ENCODE measurements around the gene LRRC53. TPM values are rescaled to one million over a fixed set of nuclear protein-coding genes. Genes with fewer than 3 reads are reported as not detected.
A peak's percentile ranks its signal among the peaks of the same experiment; 100 is the strongest.

LRRC53 gene
- not detected in 2 replicates for total RNA-seq (2014; rRNA removed; shearing (Covaris generic))
- not detected in 2 replicates for polyA plus RNA-seq (2015; cell fraction: cytosol; rRNA removed)
- not detected in 2 replicates for polyA plus RNA-seq (2015; cell fraction: nucleus; rRNA removed)

- in situ Hi-C loops (cut with HindIII; ENCODE audit: low pct_unique_long_range_greater_than_20kb, low sequenced_read_pairs): no loop called here
Observed at GRCh38 chr1:74512170-74512915, at the start of gene LRRC53. Gene LRRC53, minus strand, starts transcription at chr1:74512611. Its CDS starts 29,262 bp downstream, at chr1:74483349.

GRCh38 chr1:74549932-74550331 is 37.5 kb upstream of the LRRC53 start:
- in situ Hi-C loops (cut with HindIII; ENCODE audit: low pct_unique_long_range_greater_than_20kb, low sequenced_read_pairs): no loop called here
- DNase-seq (ENCODE audit: low read depth, low spot score): no peak

More at GRCh38 chr1:74512170-74512915, at the start of gene LRRC53:
- peak; percentile 31 for DNase-seq (ENCODE audit: low read depth, low spot score)

GRCh38 chr1:74548961-74549750 is 36.7 kb upstream of the LRRC53 start:
- DNase-seq (ENCODE audit: low read depth, low spot score): no peak
- in situ Hi-C loops (cut with HindIII; ENCODE audit: low pct_unique_long_range_greater_than_20kb, low sequenced_read_pairs): no loop called here

GRCh38 chr1:74545821-74546220 is 33.4 kb upstream of the LRRC53 start:
- DNase-seq (ENCODE audit: low read depth, low spot score): no peak
- in situ Hi-C loops (cut with HindIII; ENCODE audit: low pct_unique_long_range_greater_than_20kb, low sequenced_read_pairs): no loop called here

- no peak for DNase-seq (ENCODE audit: low read depth, low spot score)
Observed at GRCh38 chr1:74534241-74534640, 21.8 kb upstream of the LRRC53 start.

GRCh38 chr1:74531796-74532195 is 19.4 kb upstream of the LRRC53 start:
- in situ Hi-C loops (cut with HindIII; ENCODE audit: low pct_unique_long_range_greater_than_20kb, low sequenced_read_pairs): no loop called here
- DNase-seq (ENCODE audit: low read depth, low spot score): no peak

More at GRCh38 chr1:74534241-74534640, 21.8 kb upstream of the LRRC53 start:
- in situ Hi-C loops (cut with HindIII; ENCODE audit: low pct_unique_long_range_greater_than_20kb, low sequenced_read_pairs): no loop called here

- no peak for DNase-seq (ENCODE audit: low read depth, low spot score)
- in situ Hi-C loops (cut with HindIII; ENCODE audit: low pct_unique_long_range_greater_than_20kb, low sequenced_read_pairs): no loop called here
Observed at GRCh38 chr1:74530892-74531291, 18.5 kb upstream of the LRRC53 start.

GRCh38 chr1:74528123-74528522 is 15.7 kb upstream of the LRRC53 start:
- in situ Hi-C loops (cut with HindIII; ENCODE audit: low pct_unique_long_range_greater_than_20kb, low sequenced_read_pairs): no loop called here
- no peak for DNase-seq (ENCODE audit: low read depth, low spot score)

GRCh38 chr1:74526708-74527107 is 14.3 kb upstream of the LRRC53 start:
- DNase-seq (ENCODE audit: low read depth, low spot score): no peak
- in situ Hi-C loops (cut with HindIII; ENCODE audit: low pct_unique_long_range_greater_than_20kb, low sequenced_read_pairs): no loop called here

GRCh38 chr1:74523873-74524480 is 11.6 kb upstream of the LRRC53 start:
- no peak for DNase-seq (ENCODE audit: low read depth, low spot score)
- in situ Hi-C loops (cut with HindIII; ENCODE audit: low pct_unique_long_range_greater_than_20kb, low sequenced_read_pairs): no loop called here

GRCh38 chr1:74522148-74522547 is 9.7 kb upstream of the LRRC53 start:
- DNase-seq (ENCODE audit: low read depth, low spot score): no peak
- in situ Hi-C loops (cut with HindIII; ENCODE audit: low pct_unique_long_range_greater_than_20kb, low sequenced_read_pairs): no loop called here

- no peak for DNase-seq (ENCODE audit: low read depth, low spot score)
- in situ Hi-C loops (cut with HindIII; ENCODE audit: low pct_unique_long_range_greater_than_20kb, low sequenced_read_pairs): no loop called here
Observed at GRCh38 chr1:74517599-74518051, 5.2 kb upstream of the LRRC53 start.

GRCh38 chr1:74513411-74514300 is 1.2 kb upstream of the LRRC53 start:
- in situ Hi-C loops (cut with HindIII; ENCODE audit: low pct_unique_long_range_greater_than_20kb, low sequenced_read_pairs): no loop called here
- DNase-seq (ENCODE audit: low read depth, low spot score): no peak

GRCh38 chr1:74508449-74508848 is 4.0 kb downstream of the LRRC53 start:
- no peak for DNase-seq (ENCODE audit: low read depth, low spot score)
- in situ Hi-C loops (cut with HindIII; ENCODE audit: low pct_unique_long_range_greater_than_20kb, low sequenced_read_pairs): no loop called here

- DNase-seq (ENCODE audit: low read depth, low spot score): no peak
- in situ Hi-C loops (cut with HindIII; ENCODE audit: low pct_unique_long_range_greater_than_20kb, low sequenced_read_pairs): no loop called here
Observed at GRCh38 chr1:74505928-74506710, 6.3 kb downstream of the LRRC53 start.

GRCh38 chr1:74504933-74505512 is 7.4 kb downstream of the LRRC53 start:
- DNase-seq (ENCODE audit: low read depth, low spot score): no peak
- in situ Hi-C loops (cut with HindIII; ENCODE audit: low pct_unique_long_range_greater_than_20kb, low sequenced_read_pairs): no loop called here

Measured in SK-MEL-5 (cell line).